Effector CD8-positive, alpha-beta T cell (primary cell): Measurements from ENCODE around the gene PSMB4.
A peak's percentile ranks its signal among the peaks of the same experiment; 100 is the strongest.

Source experiments
- DNase-seq: peaks from one replicate; lab custom pipeline; 2025; lab: John Stamatoyannopoulos, UW

The PSMB4 gene

GRCh38 chr1:151443846-151444782 lies 44.7 kb downstream of the PSMB4 start:
- peak; percentile 35 for DNase-seq

DNA sequence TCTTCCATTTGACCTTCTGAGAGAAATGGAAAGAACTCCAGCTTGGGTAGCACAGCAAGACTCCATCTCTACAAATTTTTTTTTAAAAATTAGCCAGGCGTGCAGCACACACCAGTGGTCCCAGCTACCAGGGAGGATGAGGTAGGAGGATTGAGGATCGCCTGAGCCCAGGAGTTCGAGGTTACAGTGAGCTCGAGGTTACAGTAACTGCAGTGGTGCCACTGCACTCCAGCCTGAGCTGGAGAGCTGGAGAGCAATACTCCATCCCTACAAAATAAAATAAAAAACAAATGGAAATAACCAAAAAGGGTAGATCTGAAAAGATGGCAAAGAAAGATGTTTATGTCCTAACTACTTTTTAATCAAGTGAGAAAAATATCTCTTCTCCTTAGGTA lies 45.4 kb downstream of the PSMB4 start:
- DNase-seq: no peak

DNA sequence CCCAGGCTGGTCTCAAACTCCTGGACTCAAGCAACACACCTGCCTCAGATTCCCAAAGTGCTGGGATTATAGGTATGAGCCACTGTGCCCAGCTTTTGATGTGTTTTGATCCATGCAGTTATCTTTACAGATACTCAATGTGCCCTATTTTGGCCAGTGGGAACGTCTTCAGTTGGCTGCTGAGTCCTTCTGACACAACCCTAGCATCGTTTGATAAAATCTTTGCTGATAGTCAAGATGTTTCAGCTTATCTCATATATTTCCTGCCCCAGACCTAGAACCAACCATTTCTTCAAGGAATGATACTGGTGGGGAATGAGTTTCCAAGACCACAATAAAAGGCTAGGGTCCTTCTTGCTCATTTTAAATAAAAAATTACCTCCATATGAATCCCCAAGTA lies 48.3 kb downstream of the PSMB4 start:
- DNase-seq: no peak
